ENCODE measurements around the gene NKD2.
"Not testable (repeated sequence)": the region's sequence is repeated elsewhere in the genome, so short reads cannot be mapped to it uniquely, and the experiment has no call there.

Gene NKD2

DNA sequence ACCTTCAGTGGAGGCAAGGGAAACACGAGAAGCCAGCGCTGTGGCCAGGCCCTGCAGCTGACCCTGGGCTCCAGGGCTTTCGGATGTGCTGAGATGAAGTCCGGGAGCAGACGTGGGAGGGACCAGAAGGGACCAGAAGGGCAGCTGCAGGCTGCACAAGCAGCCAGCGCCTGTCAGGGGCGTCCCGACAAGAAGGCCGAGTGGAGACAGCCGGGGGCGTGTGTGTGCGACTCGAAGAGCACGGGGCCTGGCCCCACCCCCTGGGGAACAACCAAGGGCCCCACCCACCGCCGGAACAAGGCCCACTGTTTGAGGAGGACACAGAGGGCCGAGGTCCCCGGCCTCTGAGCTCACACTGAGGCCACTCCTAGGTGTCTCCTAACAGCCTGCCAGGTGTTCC is 71.8 kb downstream of the NKD2 start:
- Histone ChIP-seq H3K27me3 (ENCODE audit: control insufficient read depth, insufficient read depth, low read length) (no peaks in the 10 kb centered on the region), H3K9ac (ENCODE audit: low read length) (no peak overlapping the region), H3K36me3 (ENCODE audit: control insufficient read depth, insufficient read depth, low read length) (peaks cover 69% of the 10 kb centered on the region), H3K4me1 (ENCODE audit: control insufficient read depth, insufficient read depth, low read length) (no peaks in the 10 kb centered on the region), H3K4me3 (ENCODE audit: low read depth, low read length) (no peak overlapping the region), H3K27ac (ENCODE audit: low read depth, low read length) (no peak overlapping the region), H3K9me3 (ENCODE audit: control insufficient read depth, insufficient read depth, low read depth, low read length) (no peaks in the 10 kb centered on the region)

DNA sequence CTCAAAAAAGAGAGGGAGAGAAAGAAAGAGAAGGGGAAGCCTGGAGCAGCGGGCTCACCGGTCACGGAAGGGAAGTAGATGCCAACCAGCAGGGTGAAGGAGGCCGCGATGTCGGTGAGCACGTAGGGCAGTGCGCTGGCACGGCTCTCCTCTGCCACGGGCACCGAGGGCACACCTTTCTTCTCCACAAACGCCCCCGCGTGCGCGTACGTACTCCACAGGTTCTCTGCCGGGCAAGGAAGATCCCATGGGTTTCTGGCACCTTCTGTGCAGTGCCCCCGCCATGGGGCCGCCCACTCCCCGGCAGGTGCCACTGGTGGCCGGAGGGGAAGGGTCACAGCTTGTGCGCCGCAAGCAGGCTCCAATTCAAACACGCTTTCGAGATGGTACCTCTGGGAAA is 72.9 kb downstream of the NKD2 start:
- Histone ChIP-seq H3K4me1 (ENCODE audit: control insufficient read depth, insufficient read depth, low read length) (no peaks in the 10 kb centered on the region), H3K9ac (ENCODE audit: low read length) (no peak overlapping the region), H3K27me3 (ENCODE audit: control insufficient read depth, insufficient read depth, low read length) (no peaks in the 10 kb centered on the region), H3K9me3 (ENCODE audit: control insufficient read depth, insufficient read depth, low read depth, low read length) (no peaks in the 10 kb centered on the region), H3K36me3 (ENCODE audit: control insufficient read depth, insufficient read depth, low read length) (peaks cover 67% of the 10 kb centered on the region), H3K4me3 (ENCODE audit: low read depth, low read length) (no peak overlapping the region), H3K27ac (ENCODE audit: low read depth, low read length) (no peak overlapping the region)

DNA sequence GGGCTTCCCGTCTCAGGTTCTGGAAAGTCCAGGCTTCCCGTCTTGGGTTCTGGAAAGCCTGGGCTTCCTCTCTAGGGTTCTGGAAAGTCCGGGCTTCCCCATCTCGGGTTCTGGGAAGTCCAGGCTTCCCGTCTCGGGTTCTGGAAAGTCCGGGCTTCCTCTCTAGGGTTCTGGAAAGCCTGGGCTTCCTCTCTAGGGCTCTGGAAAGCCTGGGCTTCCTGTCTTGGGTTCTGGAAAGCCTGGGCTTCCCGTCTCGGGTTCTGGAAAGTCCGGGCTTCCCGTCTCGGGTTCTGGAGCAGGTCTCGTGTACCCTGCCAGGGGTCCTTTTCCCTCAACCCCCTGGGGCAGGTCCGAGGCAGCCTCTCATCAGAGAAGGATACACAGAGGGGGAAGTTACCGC is 74.4 kb downstream of the NKD2 start:
- not testable (repeated sequence) for H3K4me3 ChIP-seq (ENCODE audit: low read depth, low read length); H3K27ac ChIP-seq (ENCODE audit: low read depth, low read length); H3K9ac ChIP-seq (ENCODE audit: low read length); H3K27me3 ChIP-seq (ENCODE audit: control insufficient read depth, insufficient read depth, low read length); H3K4me1 ChIP-seq (ENCODE audit: control insufficient read depth, insufficient read depth, low read length); H3K9me3 ChIP-seq (ENCODE audit: control insufficient read depth, insufficient read depth, low read depth, low read length)
- H3K36me3 ChIP-seq (ENCODE audit: control insufficient read depth, insufficient read depth, low read length): peaks cover 67% of the 10 kb centered on the region

DNA sequence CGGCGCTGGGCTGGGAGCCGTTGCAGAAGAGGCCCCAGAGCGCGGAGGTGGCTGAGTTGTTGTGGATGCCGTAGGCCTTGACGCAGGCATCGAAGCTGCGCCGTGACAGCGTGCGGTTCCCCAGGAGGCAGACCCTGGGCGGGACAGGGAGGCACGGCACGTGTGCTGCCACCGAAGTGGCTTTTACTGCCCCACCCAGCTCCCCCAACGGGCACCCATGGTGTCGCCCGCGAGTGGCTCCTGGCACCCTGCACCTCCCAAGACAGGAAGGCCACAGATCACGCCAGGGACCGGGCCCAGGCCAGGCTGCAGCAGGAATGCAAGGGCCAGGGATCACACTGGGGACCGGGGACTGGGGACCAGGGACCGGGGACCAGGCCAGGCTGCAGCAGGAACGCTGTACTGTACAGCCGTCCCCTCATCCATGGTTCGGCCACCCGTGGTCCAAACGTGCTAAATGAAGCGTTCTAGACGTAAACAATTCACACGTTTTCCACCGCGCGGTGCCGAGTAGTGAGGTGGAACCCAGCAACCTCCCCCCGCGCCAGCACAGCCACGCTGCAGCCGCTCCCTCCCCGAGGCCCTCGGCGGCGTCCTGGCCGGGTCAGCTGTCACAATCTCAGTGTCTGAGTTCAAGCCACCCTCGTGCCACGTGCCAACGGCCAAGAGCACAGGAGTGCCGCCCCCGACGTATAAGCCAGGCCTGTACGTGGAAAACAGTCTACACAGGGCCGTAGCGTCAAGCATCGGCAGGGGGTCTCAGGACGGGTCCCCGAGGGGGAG is 75.4 kb downstream of the NKD2 start:
- H3K27ac ChIP-seq (ENCODE audit: low read depth, low read length): no peak overlapping the region
- H3K36me3 ChIP-seq (ENCODE audit: control insufficient read depth, insufficient read depth, low read length): peaks cover 65% of the 10 kb centered on the region
- no peak overlapping the region for H3K4me3 ChIP-seq (ENCODE audit: low read depth, low read length)
- H3K27me3 ChIP-seq (ENCODE audit: control insufficient read depth, insufficient read depth, low read length): no peaks in the 10 kb centered on the region
- H3K4me1 ChIP-seq (ENCODE audit: control insufficient read depth, insufficient read depth, low read length): no peaks in the 10 kb centered on the region
- H3K9ac ChIP-seq (ENCODE audit: low read length): no peak overlapping the region
- H3K9me3 ChIP-seq (ENCODE audit: control insufficient read depth, insufficient read depth, low read depth, low read length): no peaks in the 10 kb centered on the region

DNA sequence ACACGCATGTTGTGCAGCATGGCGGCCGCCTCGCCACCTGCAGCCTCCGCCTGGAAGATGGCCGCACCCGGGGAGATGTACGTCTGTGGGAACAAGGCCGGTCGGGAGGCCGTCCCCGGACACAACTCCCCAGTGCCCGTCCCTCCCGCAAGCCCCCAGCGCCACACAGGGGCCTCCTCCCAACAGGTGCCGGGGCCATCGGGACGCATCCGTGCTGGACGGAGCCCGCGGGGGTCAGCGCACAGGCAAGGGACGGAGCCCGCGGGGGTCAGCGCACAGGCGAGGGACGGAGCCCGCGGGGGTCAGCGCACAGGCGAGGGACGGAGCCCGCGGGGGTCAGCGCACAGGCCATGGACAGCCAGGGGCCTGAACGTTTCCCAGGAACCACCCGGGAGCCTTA is 76.8 kb downstream of the NKD2 start:
- no peaks in the 10 kb centered on the region for H3K9me3 ChIP-seq (ENCODE audit: control insufficient read depth, insufficient read depth, low read depth, low read length)
- H3K27ac ChIP-seq (ENCODE audit: low read depth, low read length): no peak overlapping the region
- H3K4me3 ChIP-seq (ENCODE audit: low read depth, low read length): no peak overlapping the region
- no peaks in the 10 kb centered on the region for H3K4me1 ChIP-seq (ENCODE audit: control insufficient read depth, insufficient read depth, low read length)
- H3K36me3 ChIP-seq (ENCODE audit: control insufficient read depth, insufficient read depth, low read length): peaks cover 56% of the 10 kb centered on the region
- no peaks in the 10 kb centered on the region for H3K27me3 ChIP-seq (ENCODE audit: control insufficient read depth, insufficient read depth, low read length)
- H3K9ac ChIP-seq (ENCODE audit: low read length): no peak overlapping the region

DNA sequence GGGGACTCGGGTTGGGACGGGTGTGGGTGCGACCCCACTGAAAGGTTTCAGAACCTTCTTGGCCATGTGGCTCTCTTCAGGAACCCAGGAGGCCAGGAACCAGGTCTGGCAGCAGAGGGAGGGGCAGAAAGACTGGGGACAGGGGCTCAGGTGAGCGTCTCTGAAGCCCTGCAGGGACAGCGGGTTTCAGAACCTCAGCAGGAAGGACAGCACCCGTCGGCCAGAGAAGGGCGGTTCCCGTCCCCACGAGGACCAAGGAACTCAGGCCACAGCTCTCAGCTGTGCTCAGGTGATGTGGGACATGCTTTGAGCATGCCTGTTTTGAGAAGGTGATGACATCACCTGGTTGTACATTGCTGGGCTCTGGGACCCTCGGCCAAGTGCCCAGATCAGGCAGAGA is 77.5 kb downstream of the NKD2 start:
- Histone ChIP-seq H3K4me3 (ENCODE audit: low read depth, low read length) (no peak overlapping the region), H3K4me1 (ENCODE audit: control insufficient read depth, insufficient read depth, low read length) (no peaks in the 10 kb centered on the region), H3K9me3 (ENCODE audit: control insufficient read depth, insufficient read depth, low read depth, low read length) (no peaks in the 10 kb centered on the region), H3K27ac (ENCODE audit: low read depth, low read length) (no peak overlapping the region), H3K9ac (ENCODE audit: low read length) (no peak overlapping the region), H3K27me3 (ENCODE audit: control insufficient read depth, insufficient read depth, low read length) (no peaks in the 10 kb centered on the region), H3K36me3 (ENCODE audit: control insufficient read depth, insufficient read depth, low read length) (peaks cover 54% of the 10 kb centered on the region)

DNA sequence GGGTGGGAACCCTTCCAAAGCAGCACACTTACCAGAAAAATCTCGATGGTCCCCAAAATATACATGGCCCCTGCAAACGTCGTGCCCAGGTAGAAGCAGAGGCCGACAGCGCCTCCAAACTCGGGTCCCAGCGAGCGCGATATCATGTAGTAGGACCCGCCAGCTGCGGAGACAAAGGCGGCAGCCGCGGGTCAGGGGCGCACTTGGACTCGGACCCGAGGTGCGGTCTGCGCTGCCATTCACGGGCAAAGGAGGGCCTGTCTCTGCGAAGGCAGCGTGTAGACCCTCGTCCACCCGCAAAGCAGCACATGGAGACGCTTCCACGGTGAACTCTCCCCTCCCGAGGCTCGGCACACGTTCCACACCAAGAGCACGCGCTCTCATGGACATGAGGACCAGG is 78.3 kb downstream of the NKD2 start:
- no peak overlapping the region for H3K27ac ChIP-seq (ENCODE audit: low read depth, low read length)
- peaks cover 54% of the 10 kb centered on the region for H3K36me3 ChIP-seq (ENCODE audit: control insufficient read depth, insufficient read depth, low read length)
- no peaks in the 10 kb centered on the region for H3K27me3 ChIP-seq (ENCODE audit: control insufficient read depth, insufficient read depth, low read length)

DNA sequence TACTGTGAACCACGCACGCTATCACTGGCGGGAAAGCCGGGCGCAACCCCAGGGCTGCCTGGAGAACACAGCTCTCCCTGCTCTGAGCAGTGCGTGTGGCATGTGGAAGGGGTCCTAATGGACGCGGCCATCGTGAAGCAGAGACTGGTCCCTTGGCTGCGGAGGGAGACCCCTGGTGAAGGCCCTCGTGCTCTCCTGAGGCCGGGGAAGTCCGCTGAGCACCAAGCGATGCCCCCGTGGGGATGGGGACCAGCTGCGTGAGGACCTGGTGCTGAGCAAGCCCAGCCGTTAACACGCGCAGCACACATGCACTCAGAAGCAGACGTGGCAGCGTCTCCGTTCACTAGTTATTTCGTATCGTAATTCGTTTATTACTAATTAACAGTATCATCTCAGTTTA is 78.8 kb downstream of the NKD2 start:
- Histone ChIP-seq H3K4me3 (ENCODE audit: low read depth, low read length) (no peak overlapping the region), H3K27ac (ENCODE audit: low read depth, low read length) (no peak overlapping the region), H3K27me3 (ENCODE audit: control insufficient read depth, insufficient read depth, low read length) (no peaks in the 10 kb centered on the region), H3K36me3 (ENCODE audit: control insufficient read depth, insufficient read depth, low read length) (peaks cover 57% of the 10 kb centered on the region), H3K9me3 (ENCODE audit: control insufficient read depth, insufficient read depth, low read depth, low read length) (no peaks in the 10 kb centered on the region), H3K9ac (ENCODE audit: low read length) (no peak overlapping the region), H3K4me1 (ENCODE audit: control insufficient read depth, insufficient read depth, low read length) (no peaks in the 10 kb centered on the region)

More for the DNA sequence above, 78.3 kb downstream of the NKD2 start:
- no peak overlapping the region for H3K4me3 ChIP-seq (ENCODE audit: low read depth, low read length)
- H3K9ac ChIP-seq (ENCODE audit: low read length): no peak overlapping the region
- no peaks in the 10 kb centered on the region for H3K9me3 ChIP-seq (ENCODE audit: control insufficient read depth, insufficient read depth, low read depth, low read length)
- no peaks in the 10 kb centered on the region for H3K4me1 ChIP-seq (ENCODE audit: control insufficient read depth, insufficient read depth, low read length)

DNA sequence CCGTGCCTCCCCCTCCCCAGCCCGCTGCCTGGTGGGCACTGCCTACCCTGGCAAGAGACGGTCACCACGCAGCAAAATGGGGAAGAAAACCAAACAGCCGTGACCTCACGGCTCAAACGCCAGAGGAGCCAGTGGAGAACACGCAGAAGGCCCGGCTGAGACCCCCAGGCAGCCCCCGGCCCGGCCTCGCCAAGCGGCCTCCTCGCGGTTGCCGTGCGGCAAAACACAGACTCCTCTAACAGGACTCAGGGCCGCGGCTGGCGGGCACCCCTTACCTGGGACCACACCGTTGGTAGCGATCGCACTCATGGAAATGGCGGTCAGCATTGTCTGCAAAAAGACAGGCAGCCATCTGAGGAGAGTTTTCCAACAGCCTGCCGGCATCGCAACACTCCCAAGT is 79.4 kb downstream of the NKD2 start:
- no peak overlapping the region for H3K4me3 ChIP-seq (ENCODE audit: low read depth, low read length)
- H3K36me3 ChIP-seq (ENCODE audit: control insufficient read depth, insufficient read depth, low read length): peaks cover 59% of the 10 kb centered on the region
- no peak overlapping the region for H3K9ac ChIP-seq (ENCODE audit: low read length)
- H3K27ac ChIP-seq (ENCODE audit: low read depth, low read length): no peak overlapping the region
- no peaks in the 10 kb centered on the region for H3K27me3 ChIP-seq (ENCODE audit: control insufficient read depth, insufficient read depth, low read length)
- H3K9me3 ChIP-seq (ENCODE audit: control insufficient read depth, insufficient read depth, low read depth, low read length): no peaks in the 10 kb centered on the region
- no peaks in the 10 kb centered on the region for H3K4me1 ChIP-seq (ENCODE audit: control insufficient read depth, insufficient read depth, low read length)
